ENCODE data around the gene MTERF4. TPM values are rescaled to one million over a fixed set of nuclear protein-coding genes. Genes with fewer than 3 reads are reported as not detected.

Gene MTERF4
- total and polyA plus RNA-seq, 11 donors = 16.4 to 29.1 (median 23.0) TPM

GRCh38 chr2:241062389-241063092, 39.5 kb downstream of the MTERF4 start:
- Histone ChIP-seq H3K9me3 (no peaks in the 10 kb centered on the region), H3K27me3 (no peaks in the 10 kb centered on the region), H3K27ac (no peak overlapping the region), H3K36me3 (peaks cover 0 to 15% (median 0%) of the 10 kb centered on the region in 9 donors), H3K4me3 (no peak overlapping the region), H3K4me1 (peaks cover 0 to 9% (median 0%) of the 10 kb centered on the region in 12 donors)
- TF ChIP-seq POLR2A (IDR thresholded peaks at IDR 0.05) (no peak), CTCF (IDR thresholded peaks at IDR 0.05) (no peak)
- peak in 1 of 5 donors; percentile 51 for DNase-seq
- intact Hi-C loops (cut with DNase I) = no loop called here
- ATAC-seq = no peak
- WGBS, 4 donors = 78 to 84% (median 80%) methylated on average over 14 to 15 of the region's 15 CpGs

- Histone ChIP-seq H3K27ac (no peak overlapping the region), H3K4me3 (no peak overlapping the region), H3K27me3 (no peaks in the 10 kb centered on the region), H3K4me1 (peaks cover 0 to 9% (median 0%) of the 10 kb centered on the region in 12 donors), H3K36me3 (peaks cover 0 to 7% (median 0%) of the 10 kb centered on the region in 9 donors), H3K9me3 (no peaks in the 10 kb centered on the region)
- intact Hi-C loops (cut with DNase I) = no loop called here
- TF ChIP-seq POLR2A (IDR thresholded peaks at IDR 0.05) = no peak
- TF ChIP-seq CTCF (IDR thresholded peaks at IDR 0.05) = no peak
- DNase-seq = no peak
- ATAC-seq = no peak
- 86 to 89% (median 88%) methylated on average over 6 of the region's 6 CpGs for WGBS, 4 donors
Observed at GRCh38 chr2:241061275-241061674, 40.8 kb downstream of the MTERF4 start.

GRCh38 chr2:241053576-241054251, 48.4 kb downstream of the MTERF4 start:
- intact Hi-C loops (cut with DNase I) = no loop called here
- Histone ChIP-seq H3K36me3 (peaks cover 0 to 36% (median 4%) of the 10 kb centered on the region in 9 donors), H3K4me1 (no peaks in the 10 kb centered on the region), H3K9me3 (no peaks in the 10 kb centered on the region), H3K4me3 (no peak overlapping the region), H3K27me3 (no peaks in the 10 kb centered on the region), H3K27ac (no peak overlapping the region)
- TF ChIP-seq POLR2A (IDR thresholded peaks at IDR 0.05) (no peak), CTCF (IDR thresholded peaks at IDR 0.05) (no peak)
- ATAC-seq (no peak), DNase-seq (peak in 1 of 5 donors; percentile 25)
- 94 to 99% (median 96%) methylated on average over 7 to 8 of the region's 8 CpGs for WGBS, 4 donors

- 90 to 95% (median 92%) methylated on average over 26 to 31 of the region's 31 CpGs for WGBS, 4 donors
- ATAC-seq = peak in 1 of 4 donors; percentile 26
Observed at GRCh38 chr2:241052677-241053360, 49.3 kb downstream of the MTERF4 start.

More at GRCh38 chr2:241052677-241053360, 49.3 kb downstream of the MTERF4 start:
- no peaks in the 10 kb centered on the region for H3K4me1 ChIP-seq
- TF ChIP-seq CTCF (IDR thresholded peaks at IDR 0.05) (no peak), POLR2A (IDR thresholded peaks at IDR 0.05) (no peak)
- no peak overlapping the region for H3K4me3 ChIP-seq
- peaks cover 0 to 43% (median 4%) of the 10 kb centered on the region in 9 donors for H3K36me3 ChIP-seq
- no peaks in the 10 kb centered on the region for H3K9me3 ChIP-seq
- intact Hi-C loops (cut with DNase I) = no loop called here
- DNase-seq = peak in 1 of 5 donors; percentile 59
- no peaks in the 10 kb centered on the region for H3K27me3 ChIP-seq
- H3K27ac ChIP-seq = no peak overlapping the region
